Activated T-cell treated with anti-CD3 and anti-CD28 coated beads for 4 hours (primary cell): ENCODE measurements around the gene DHRS1.

Source experiments
- DNase-seq: peaks from one replicate; pipeline ENCODE4 v3.0.0-alpha.2; 2020

DHRS1 gene

GRCh38 chr14:24308342-24309124 lies 9.0 kb upstream of the DHRS1 start:
- no peak for DNase-seq

GRCh38 chr14:24307575-24308341 lies 8.2 kb upstream of the DHRS1 start, which contains the start of gene CIDEB:
TSS of gene CIDEB (minus strand) at chr14:24307977. CDS start at chr14:24307858, 119 bp downstream.
- peak; percentile 48 for DNase-seq

- no peak for DNase-seq
Observed at GRCh38 chr14:24307156-24307574, 7.6 kb upstream of the DHRS1 start.

GRCh38 chr14:24304019-24304387 lies 4.4 kb upstream of the DHRS1 start:
- no peak for DNase-seq

GRCh38 chr14:24300326-24300980 lies 873 bp upstream of the DHRS1 start:
- DNase-seq: no peak

- DNase-seq: no peak
Observed at GRCh38 chr14:24298892-24299254, 707 bp downstream of the DHRS1 start.

GRCh38 chr14:24297190-24297964 lies 2.2 kb downstream of the DHRS1 start:
- DNase-seq: no peak

GRCh38 chr14:24296341-24297157 lies 3.0 kb downstream of the DHRS1 start:
- DNase-seq: peak; percentile 60

GRCh38 chr14:24293525-24293924 lies 6.1 kb downstream of the DHRS1 start:
- DNase-seq: no peak

- DNase-seq: no peak
Observed at GRCh38 chr14:24292118-24292807, 7.3 kb downstream of the DHRS1 start.

- no peak for DNase-seq
Observed at GRCh38 chr14:24291446-24292117, 8.0 kb downstream of the DHRS1 start.

GRCh38 chr14:24290746-24291145 lies 8.8 kb downstream of the DHRS1 start:
- no peak for DNase-seq

GRCh38 chr14:24289649-24290280 lies 9.8 kb downstream of the DHRS1 start:
- DNase-seq: no peak

- DNase-seq: no peak
Observed at GRCh38 chr14:24286996-24287395, 12.6 kb downstream of the DHRS1 start.

GRCh38 chr14:24285351-24285750 lies 14.2 kb downstream of the DHRS1 start:
- no peak for DNase-seq

GRCh38 chr14:24284501-24285035 lies 15.0 kb downstream of the DHRS1 start:
- no peak for DNase-seq

- DNase-seq: no peak
Observed at GRCh38 chr14:24283796-24284460, 15.7 kb downstream of the DHRS1 start.

GRCh38 chr14:24282736-24283135 lies 16.8 kb downstream of the DHRS1 start:
- DNase-seq: no peak

GRCh38 chr14:24281636-24282035 lies 17.9 kb downstream of the DHRS1 start:
- no peak for DNase-seq
